Activated naive CD4-positive, alpha-beta T cell treated with anti-CD3 and anti-CD28 coated beads, Interleukin-2, amount 10 ng/mL, durations not matched to agents 5 hours and 36 hours (primary cell): ENCODE results near the gene FRAS1. TPM values are rescaled to one million over a fixed set of nuclear protein-coding genes. Genes with fewer than 3 reads are reported as not detected.

Source experiments
- total RNA-seq, 2 experiments: library from RNA; stranded (reverse); gene quantifications; one replicate each; pipeline ENCODE4 v1.2.3, GENCODE V29; 2021

The FRAS1 gene
- total RNA-seq: not detected

DNA sequence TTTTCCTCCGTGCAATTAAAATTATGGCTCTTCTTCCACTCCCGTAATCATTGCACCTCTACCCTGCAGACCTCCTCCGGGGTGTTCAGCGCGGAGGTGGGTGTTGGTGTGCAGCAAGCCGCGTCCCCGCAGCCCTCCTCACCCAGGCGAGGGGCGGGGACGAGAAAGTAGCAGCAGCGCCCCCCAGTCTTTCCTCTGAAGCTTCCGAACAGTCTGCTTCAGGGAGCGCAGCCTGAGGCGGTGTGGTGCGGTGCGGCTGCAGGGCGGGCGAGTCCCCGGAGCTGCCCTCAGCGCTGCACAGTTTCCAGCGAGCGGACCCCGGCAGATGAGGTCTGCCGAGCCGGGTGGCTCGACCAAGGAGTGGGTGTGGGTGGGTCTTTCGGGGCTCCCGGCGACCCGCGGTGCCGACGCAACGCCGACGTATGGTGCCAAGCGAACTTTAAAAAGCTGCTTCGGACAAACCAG, at the start of gene FRAS1:
FRAS1 (plus strand) TSS at position 189 of the 465 bp plus-strand sequence. CDS start 687 bp downstream, outside the sequence.

GRCh38 chr4:78551420-78552351, 494.6 kb downstream of the FRAS1 start, which contains the start of gene ANXA3:
ANXA3 (plus strand) TSS chr4:78551770; CDS start chr4:78554474, 2,704 bp downstream.

Other genes starting within 250 kb of the FRAS1 start
- 100 to 1,000 TPM; 117 to 123 TPM for gene CNOT6L, start 238.0 kb upstream of the FRAS1 start, total RNA-seq
- gene MRPL1, start 194.5 kb upstream of the FRAS1 start, total RNA-seq: 10 to 100 TPM; 25.7 to 26.6 TPM